ENCODE measurements around the gene HNRNPH1.
A peak's percentile ranks its signal among the peaks of the same experiment; 100 is the strongest.

The HNRNPH1 gene

GRCh38 chr5:179603308-179603707 is 20.2 kb downstream of the HNRNPH1 start:
- no peak for DNase-seq (ENCODE audit: low read depth)

- DNase-seq (ENCODE audit: low read depth) = no peak
Observed at GRCh38 chr5:179601871-179602625, 21.4 kb downstream of the HNRNPH1 start.

- no peak for DNase-seq (ENCODE audit: low read depth)
Observed at GRCh38 chr5:179599973-179600372, 23.5 kb downstream of the HNRNPH1 start.

- DNase-seq (ENCODE audit: low read depth) = no peak
Observed at GRCh38 chr5:179599566-179599965, 23.9 kb downstream of the HNRNPH1 start.

- DNase-seq (ENCODE audit: low read depth) = no peak
Observed at GRCh38 chr5:179599100-179599499, 24.4 kb downstream of the HNRNPH1 start.

- DNase-seq (ENCODE audit: low read depth) = no peak
Observed at GRCh38 chr5:179596421-179596820, 27.1 kb downstream of the HNRNPH1 start.

GRCh38 chr5:179595916-179596315 is 27.6 kb downstream of the HNRNPH1 start:
- DNase-seq (ENCODE audit: low read depth) = peak; percentile 36

GRCh38 chr5:179588166-179588565 is 35.3 kb downstream of the HNRNPH1 start:
- DNase-seq (ENCODE audit: low read depth) = peak; percentile 41

- no peak for DNase-seq (ENCODE audit: low read depth)
Observed at GRCh38 chr5:179585941-179586401, 37.5 kb downstream of the HNRNPH1 start.

GRCh38 chr5:179577286-179577960 is 46.0 kb downstream of the HNRNPH1 start:
- no peak for DNase-seq (ENCODE audit: low read depth)

GRCh38 chr5:179572386-179572785 is 51.1 kb downstream of the HNRNPH1 start:
- no peak for DNase-seq (ENCODE audit: low read depth)

GRCh38 chr5:179568721-179569120 is 54.8 kb downstream of the HNRNPH1 start:
- no peak for DNase-seq (ENCODE audit: low read depth)

GRCh38 chr5:179564526-179564925 is 58.9 kb downstream of the HNRNPH1 start:
- DNase-seq (ENCODE audit: low read depth) = no peak
